Cortex of kidney (tissue), 1 donor: Measurements from ENCODE around the gene SH2D2A.
"Not testable (repeated sequence)": the region's sequence is repeated elsewhere in the genome, so short reads cannot be mapped to it uniquely, and the experiment has no call there.

Source experiments
- DNase-seq: peaks from one replicate; lab custom pipeline; 2025; lab: John Stamatoyannopoulos, UW

SH2D2A gene

GRCh38 chr1:156768610-156769295 is 47.9 kb downstream of the SH2D2A start:
- no peak for DNase-seq

- no peak for DNase-seq
These were observed 48.6 kb downstream of the SH2D2A start for GRCh38 chr1:156767879-156768604.

GRCh38 chr1:156767101-156767878 is 49.4 kb downstream of the SH2D2A start, which contains the start of gene PRCC:
PRCC (plus strand) TSS chr1:156767535; CDS start chr1:156767772, 237 bp downstream.
- DNase-seq, result peak; percentile 44

GRCh38 chr1:156766298-156767100 is 50.1 kb downstream of the SH2D2A start:
- DNase-seq, result no peak

- no peak for DNase-seq
These were observed 51.0 kb downstream of the SH2D2A start for GRCh38 chr1:156765666-156766065.

- DNase-seq, result not testable (repeated sequence)
These were observed 51.5 kb downstream of the SH2D2A start for GRCh38 chr1:156765136-156765535.

GRCh38 chr1:156760796-156761104 is 55.9 kb downstream of the SH2D2A start:
- no peak for DNase-seq

GRCh38 chr1:156760092-156760795 is 56.4 kb downstream of the SH2D2A start:
- no peak for DNase-seq

- not testable (repeated sequence) for DNase-seq
These were observed 58.9 kb downstream of the SH2D2A start for GRCh38 chr1:156757572-156758253.

- no peak for DNase-seq
These were observed 60.3 kb downstream of the SH2D2A start for GRCh38 chr1:156756355-156756754.
